GM23338 (cell line): Measurements from ENCODE around the gene MAN1A2. TPM values are rescaled to one million over a fixed set of nuclear protein-coding genes. Genes with fewer than 3 reads are reported as not detected.

ENCODE experiments used
- ATAC-seq: fragments of 200-7000 bp; cut with Tn5 transposase; 3 replicates; pipeline ENCODE4 v1.9.1; 2020
- DNase-seq: peaks from one replicate; pipeline ENCODE4 v3.0.0-alpha.2; 2015; ENCODE audit warnings: low spot score
- H2AFZ ChIP-seq: fragments of 200-600 bp; sonication (generic); 2 replicates; pipeline ENCODE4 v1.8.0; 2016; ENCODE audit warnings: antibody characterized with exemption, mild to moderate bottlenecking, moderate library complexity
- H3F3A ChIP-seq: fragments of 200-600 bp; sonication (generic); replicated peaks from 2 replicates; pipeline ENCODE4 v1.8.0; 2017; ENCODE audit warnings: antibody characterized with exemption, mixed run types, low read depth
- H3K27ac ChIP-seq: fragments of 200-600 bp; sonication (generic); 2 replicates; pipeline ENCODE4 v1.6.1; 2016; ENCODE audit warnings: low read depth
- H3K27me3 ChIP-seq: fragments of 200-600 bp; sonication (generic); 2 replicates; pipeline ENCODE4 v1.8.0; 2016; ENCODE audit warnings: mild to moderate bottlenecking, mixed run types, moderate library complexity; ENCODE audit not compliant: insufficient read depth
- H3K36me3 ChIP-seq: fragments of 200-600 bp; sonication (generic); 2 replicates; pipeline ENCODE4 v1.8.0; 2016; ENCODE audit warnings: mild to moderate bottlenecking; ENCODE audit not compliant: insufficient read depth
- H3K4me1 ChIP-seq: fragments of 200-600 bp; sonication (generic); 2 replicates; pipeline ENCODE4 v1.8.0; 2016; ENCODE audit warnings: mild to moderate bottlenecking, moderate library complexity; ENCODE audit not compliant: insufficient read depth
- H3K4me2 ChIP-seq: fragments of 200-600 bp; sonication (generic); 2 replicates; pipeline ENCODE4 v1.7.1; 2017; ENCODE audit warnings: mixed run types
- H3K4me3 ChIP-seq: fragments of 200-600 bp; sonication (generic); 2 replicates; pipeline ENCODE4 v1.6.1; 2016; ENCODE audit warnings: mixed run types
- H3K79me2 ChIP-seq: fragments of 200-600 bp; sonication (generic); replicated peaks from 2 replicates; pipeline ENCODE4 v1.8.0; 2017; ENCODE audit warnings: mild to moderate bottlenecking; ENCODE audit not compliant: insufficient read depth
- H3K9me2 ChIP-seq: fragments of 200-600 bp; sonication (generic); 2 replicates; pipeline ENCODE4 v1.8.0; 2017; ENCODE audit not compliant: insufficient read depth
- H4K20me1 ChIP-seq: fragments of 200-600 bp; sonication (generic); replicated peaks from 2 replicates; pipeline ENCODE4 v1.8.0; 2017; ENCODE audit warnings: mild to moderate bottlenecking; ENCODE audit not compliant: insufficient read depth
- H3K27ac Mint-ChIP-seq: 2 replicates; pipeline ENCODE4 v1.8.0; 2020; ENCODE audit warnings: inconsistent platforms, mild to moderate bottlenecking, moderate library complexity, mixed read lengths
- H3K27me3 Mint-ChIP-seq: 3 replicates; pipeline ENCODE4 v1.8.0; 2022; ENCODE audit warnings: low read depth, mild to moderate bottlenecking, moderate library complexity, mixed read lengths, inconsistent platforms; ENCODE audit not compliant: insufficient read depth, poor library complexity
- H3K36me3 Mint-ChIP-seq: 3 replicates; pipeline ENCODE4 v1.8.0; 2021; ENCODE audit warnings: low read depth, mild to moderate bottlenecking, inconsistent platforms, moderate library complexity, mixed read lengths
- H3K4me1 Mint-ChIP-seq: 3 replicates; pipeline ENCODE4 v1.8.0; 2020; ENCODE audit warnings: mild to moderate bottlenecking, inconsistent platforms, mixed read lengths
- H3K4me3 Mint-ChIP-seq: 3 replicates; pipeline ENCODE4 v1.8.0; 2021; ENCODE audit warnings: moderate library complexity, mild to moderate bottlenecking, inconsistent platforms, mixed read lengths
- H3K9me3 Mint-ChIP-seq: 3 replicates; pipeline ENCODE4 v1.8.0; 2020; ENCODE audit warnings: moderate library complexity, mild to moderate bottlenecking, inconsistent platforms, mixed read lengths
- EZH2phosphoT487 ChIP-seq: fragments of 200-600 bp; sonication (generic); IDR thresholded peaks from one replicate; pipeline ENCODE4 v1.8.1; 2018; ENCODE audit warnings: antibody characterized with exemption; ENCODE audit not compliant: unreplicated experiment
- POLR2AphosphoS5 ChIP-seq: IDR thresholded peaks from 2 replicates; pipeline ENCODE4 v1.6.1; 2016; ENCODE audit warnings: antibody characterized with exemption, low read depth
- ZNF114 ChIP-seq: fragments of 250-450 bp; sonication (Bioruptor Pico); IDR thresholded peaks from 2 replicates; pipeline ENCODE4 v1.5.0; 2020; ENCODE audit warnings: mild to moderate bottlenecking, moderate library complexity
- ZNF331 ChIP-seq: fragments of 250-450 bp; sonication (Bioruptor Pico); IDR thresholded peaks from 2 replicates; pipeline ENCODE4 v1.5.0; 2020; ENCODE audit warnings: low read depth, mild to moderate bottlenecking, moderate library complexity
- polyA plus RNA-seq: library from polyadenylated mRNA; unstranded; fragments of >200 nt; fragmentation: Nextera tagmentation; extraction: Ambion mirVana; gene quantifications from 2 replicates; pipeline ENCODE4 v1.2.1, GENCODE V29; 2016
- total RNA-seq: library from RNA; depleted of rRNA; stranded (reverse); fragments of >200 nt; shearing (Covaris generic); gene quantifications from 2 replicates; pipeline ENCODE4 v1.2.3, GENCODE V29; 2014
- TF ChIP-seq, protein P1 (sequence below): fragments of 250-450 bp; sonication (Bioruptor Pico); IDR thresholded peaks from 2 replicates; pipeline ENCODE4 v1.5.0; 2020; ENCODE audit warnings: mild to moderate bottlenecking, moderate library complexity
- TF ChIP-seq, protein P2 (sequence below): IDR thresholded peaks from 2 replicates; pipeline ENCODE4 v1.6.1; 2016; ENCODE audit warnings: antibody characterized with exemption

Gene MAN1A2
- total and polyA plus RNA-seq, 2 experiments from 2014 or later = 18.6 to 22.2 TPM

DNA sequence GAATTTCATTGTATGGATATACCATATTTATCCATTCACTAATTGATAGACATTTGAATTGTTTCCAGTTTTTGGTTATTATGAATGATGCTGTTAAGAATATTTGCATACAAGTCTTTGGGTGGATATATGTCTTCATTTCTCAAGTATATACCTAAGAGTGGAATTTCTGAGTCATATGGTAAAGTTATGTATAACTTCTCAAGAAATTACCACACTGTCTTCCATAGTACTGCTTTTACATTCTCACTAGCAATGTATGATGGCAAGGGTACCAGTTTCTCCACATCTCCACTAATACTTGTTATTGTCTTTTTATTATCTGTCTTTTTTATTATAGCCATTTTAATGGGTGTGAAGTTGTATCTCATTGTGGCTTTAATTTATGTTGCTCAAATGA, 164.0 kb downstream of the MAN1A2 start:
- H3K36me3 ChIP-seq = 0 out of 2 replicates have a peak, but pooled peaks cover 2% of the 10 kb centered on the region
- H3K27me3 ChIP-seq = no peaks in the 10 kb centered on the region
- ATAC-seq = no peak
- no peaks in the 10 kb centered on the region for H3K9me2 ChIP-seq
- Mint-ChIP-seq H3K4me1 (peaks cover 6% of the 10 kb centered on the region; the same call in 1 of the 3 replicates), H3K36me3 (no peaks in the 10 kb centered on the region), H3K9me3 (no peaks in the 10 kb centered on the region), H3K4me3 (no peak overlapping the region), H3K27ac (no peak overlapping the region), H3K27me3 (no peaks in the 10 kb centered on the region)
- DNase-seq = no peak
- H2AFZ ChIP-seq = no peak overlapping the region
- H4K20me1 ChIP-seq = no peaks in the 10 kb centered on the region
- H3K4me1 ChIP-seq = no peaks in the 10 kb centered on the region
- no peak overlapping the region for H3K27ac ChIP-seq
- no peak overlapping the region for H3K4me2 ChIP-seq
- TF ChIP-seq ZNF114 = no peak
- TF ChIP-seq, protein P1, sequence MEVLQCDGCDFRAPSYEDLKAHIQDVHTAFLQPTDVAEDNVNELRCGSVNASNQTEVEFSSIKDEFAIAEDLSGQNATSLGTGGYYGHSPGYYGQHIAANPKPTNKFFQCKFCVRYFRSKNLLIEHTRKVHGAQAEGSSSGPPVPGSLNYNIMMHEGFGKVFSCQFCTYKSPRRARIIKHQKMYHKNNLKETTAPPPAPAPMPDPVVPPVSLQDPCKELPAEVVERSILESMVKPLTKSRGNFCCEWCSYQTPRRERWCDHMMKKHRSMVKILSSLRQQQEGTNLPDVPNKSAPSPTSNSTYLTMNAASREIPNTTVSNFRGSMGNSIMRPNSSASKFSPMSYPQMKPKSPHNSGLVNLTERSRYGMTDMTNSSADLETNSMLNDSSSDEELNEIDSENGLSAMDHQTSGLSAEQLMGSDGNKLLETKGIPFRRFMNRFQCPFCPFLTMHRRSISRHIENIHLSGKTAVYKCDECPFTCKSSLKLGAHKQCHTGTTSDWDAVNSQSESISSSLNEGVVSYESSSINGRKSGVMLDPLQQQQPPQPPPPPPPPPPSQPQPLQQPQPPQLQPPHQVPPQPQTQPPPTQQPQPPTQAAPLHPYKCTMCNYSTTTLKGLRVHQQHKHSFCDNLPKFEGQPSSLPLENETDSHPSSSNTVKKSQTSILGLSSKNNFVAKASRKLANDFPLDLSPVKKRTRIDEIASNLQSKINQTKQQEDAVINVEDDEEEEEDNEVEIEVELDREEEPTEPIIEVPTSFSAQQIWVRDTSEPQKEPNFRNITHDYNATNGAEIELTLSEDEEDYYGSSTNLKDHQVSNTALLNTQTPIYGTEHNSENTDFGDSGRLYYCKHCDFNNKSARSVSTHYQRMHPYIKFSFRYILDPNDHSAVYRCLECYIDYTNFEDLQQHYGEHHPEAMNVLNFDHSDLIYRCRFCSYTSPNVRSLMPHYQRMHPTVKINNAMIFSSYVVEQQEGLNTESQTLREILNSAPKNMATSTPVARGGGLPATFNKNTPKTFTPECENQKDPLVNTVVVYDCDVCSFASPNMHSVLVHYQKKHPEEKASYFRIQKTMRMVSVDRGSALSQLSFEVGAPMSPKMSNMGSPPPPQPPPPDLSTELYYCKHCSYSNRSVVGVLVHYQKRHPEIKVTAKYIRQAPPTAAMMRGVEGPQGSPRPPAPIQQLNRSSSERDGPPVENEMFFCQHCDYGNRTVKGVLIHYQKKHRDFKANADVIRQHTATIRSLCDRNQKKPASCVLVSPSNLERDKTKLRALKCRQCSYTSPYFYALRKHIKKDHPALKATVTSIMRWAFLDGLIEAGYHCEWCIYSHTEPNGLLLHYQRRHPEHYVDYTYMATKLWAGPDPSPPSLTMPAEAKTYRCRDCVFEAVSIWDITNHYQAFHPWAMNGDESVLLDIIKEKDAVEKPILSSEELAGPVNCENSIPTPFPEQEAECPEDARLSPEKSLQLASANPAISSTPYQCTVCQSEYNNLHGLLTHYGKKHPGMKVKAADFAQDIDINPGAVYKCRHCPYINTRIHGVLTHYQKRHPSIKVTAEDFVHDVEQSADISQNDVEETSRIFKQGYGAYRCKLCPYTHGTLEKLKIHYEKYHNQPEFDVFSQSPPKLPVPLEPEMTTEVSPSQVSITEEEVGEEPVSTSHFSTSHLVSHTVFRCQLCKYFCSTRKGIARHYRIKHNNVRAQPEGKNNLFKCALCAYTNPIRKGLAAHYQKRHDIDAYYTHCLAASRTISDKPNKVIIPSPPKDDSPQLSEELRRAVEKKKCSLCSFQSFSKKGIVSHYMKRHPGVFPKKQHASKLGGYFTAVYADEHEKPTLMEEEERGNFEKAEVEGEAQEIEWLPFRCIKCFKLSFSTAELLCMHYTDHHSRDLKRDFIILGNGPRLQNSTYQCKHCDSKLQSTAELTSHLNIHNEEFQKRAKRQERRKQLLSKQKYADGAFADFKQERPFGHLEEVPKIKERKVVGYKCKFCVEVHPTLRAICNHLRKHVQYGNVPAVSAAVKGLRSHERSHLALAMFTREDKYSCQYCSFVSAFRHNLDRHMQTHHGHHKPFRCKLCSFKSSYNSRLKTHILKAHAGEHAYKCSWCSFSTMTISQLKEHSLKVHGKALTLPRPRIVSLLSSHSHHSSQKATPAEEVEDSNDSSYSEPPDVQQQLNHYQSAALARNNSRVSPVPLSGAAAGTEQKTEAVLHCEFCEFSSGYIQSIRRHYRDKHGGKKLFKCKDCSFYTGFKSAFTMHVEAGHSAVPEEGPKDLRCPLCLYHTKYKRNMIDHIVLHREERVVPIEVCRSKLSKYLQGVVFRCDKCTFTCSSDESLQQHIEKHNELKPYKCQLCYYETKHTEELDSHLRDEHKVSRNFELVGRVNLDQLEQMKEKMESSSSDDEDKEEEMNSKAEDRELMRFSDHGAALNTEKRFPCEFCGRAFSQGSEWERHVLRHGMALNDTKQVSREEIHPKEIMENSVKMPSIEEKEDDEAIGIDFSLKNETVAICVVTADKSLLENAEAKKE (CRISPR knock-in tag) = no peak
- H3K79me2 ChIP-seq = no peaks in the 10 kb centered on the region
- H3F3A ChIP-seq = no peaks in the 10 kb centered on the region
- no peak overlapping the region for H3K4me3 ChIP-seq

DNA sequence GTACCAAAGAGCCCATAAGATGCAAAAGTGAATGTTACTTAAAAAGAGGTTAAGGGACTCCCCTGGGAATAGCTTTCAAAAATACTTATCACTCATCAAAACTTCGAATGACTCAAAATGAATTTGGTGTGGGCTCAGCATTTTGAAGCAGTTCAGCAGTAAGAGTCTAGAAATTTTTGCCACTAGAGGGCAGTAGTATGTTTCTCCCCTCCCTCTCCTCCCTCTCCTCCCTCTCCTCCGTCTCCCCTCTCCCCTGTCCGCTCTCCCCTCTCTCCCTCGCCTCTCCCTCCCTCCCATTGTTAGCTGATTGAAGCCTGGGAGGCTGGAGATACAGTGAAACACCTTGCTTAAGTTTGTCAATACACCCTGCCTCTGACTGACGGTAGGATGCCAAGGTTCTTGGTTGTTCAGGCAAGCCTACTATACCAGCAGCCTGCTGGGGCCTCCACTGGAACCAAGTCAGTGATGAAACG, 167.8 kb downstream of the MAN1A2 start:
- H3K4me2 ChIP-seq = no peak overlapping the region
- TF ChIP-seq EZH2phosphoT487 (no peak), POLR2AphosphoS5 (no peak), ZNF331 (CRISPR knock-in tag) (no peak)
- TF ChIP-seq, protein P2, sequence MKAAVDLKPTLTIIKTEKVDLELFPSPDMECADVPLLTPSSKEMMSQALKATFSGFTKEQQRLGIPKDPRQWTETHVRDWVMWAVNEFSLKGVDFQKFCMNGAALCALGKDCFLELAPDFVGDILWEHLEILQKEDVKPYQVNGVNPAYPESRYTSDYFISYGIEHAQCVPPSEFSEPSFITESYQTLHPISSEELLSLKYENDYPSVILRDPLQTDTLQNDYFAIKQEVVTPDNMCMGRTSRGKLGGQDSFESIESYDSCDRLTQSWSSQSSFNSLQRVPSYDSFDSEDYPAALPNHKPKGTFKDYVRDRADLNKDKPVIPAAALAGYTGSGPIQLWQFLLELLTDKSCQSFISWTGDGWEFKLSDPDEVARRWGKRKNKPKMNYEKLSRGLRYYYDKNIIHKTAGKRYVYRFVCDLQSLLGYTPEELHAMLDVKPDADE = no peak

More for the DNA sequence above, 167.8 kb downstream of the MAN1A2 start:
- Mint-ChIP-seq H3K4me1 (peaks cover 6% of the 10 kb centered on the region; the same call in 1 of the 3 replicates), H3K4me3 (no peak overlapping the region), H3K36me3 (no peaks in the 10 kb centered on the region), H3K9me3 (no peaks in the 10 kb centered on the region), H3K27me3 (no peaks in the 10 kb centered on the region), H3K27ac (no peak overlapping the region)
- H3K36me3 ChIP-seq = no peaks in the 10 kb centered on the region
- no peaks in the 10 kb centered on the region for H3K79me2 ChIP-seq
- no peak overlapping the region for H2AFZ ChIP-seq
- H3K9me2 ChIP-seq = peaks cover 10% of the 10 kb centered on the region; the same call in 1 of the 2 replicates
- ATAC-seq (peak; percentile 91), DNase-seq (peak; percentile 92)
- no peaks in the 10 kb centered on the region for H3K4me1 ChIP-seq
- H3F3A ChIP-seq = no peaks in the 10 kb centered on the region
- H3K27me3 ChIP-seq = no peaks in the 10 kb centered on the region
- H4K20me1 ChIP-seq = no peaks in the 10 kb centered on the region
- H3K27ac ChIP-seq = no peak overlapping the region
- no peak overlapping the region for H3K4me3 ChIP-seq
